Adipocyte (in vitro differentiated cells): ENCODE measurements around the gene RALB.

ENCODE experiments used
- DNase-seq: peaks from one replicate; pipeline ENCODE4 v3.0.0-alpha.2; 2015; ENCODE audit warnings: low read depth
- H3K27me3 ChIP-seq: replicated peaks from 2 replicates; pipeline ENCODE4 v1.7.0; 2013; ENCODE audit warnings: mild to moderate bottlenecking, low read length, moderate library complexity; ENCODE audit not compliant: control insufficient read depth, insufficient read depth
- H3K36me3 ChIP-seq: 2 replicates; pipeline ENCODE4 v1.7.0; 2013; ENCODE audit warnings: low read length, mild to moderate bottlenecking, moderate library complexity; ENCODE audit not compliant: control insufficient read depth, insufficient read depth, severe bottlenecking
- H3K4me1 ChIP-seq: 2 replicates; pipeline ENCODE4 v1.7.0; 2013; ENCODE audit warnings: mild to moderate bottlenecking, low read length, moderate library complexity; ENCODE audit not compliant: control insufficient read depth, insufficient read depth
- H3K4me3 ChIP-seq: 2 replicates; pipeline ENCODE4 v1.7.0; 2013; ENCODE audit warnings: mild to moderate bottlenecking, low read length, moderate library complexity
- H3K9ac ChIP-seq: 2 replicates; pipeline ENCODE4 v1.7.0; 2013; ENCODE audit warnings: mild to moderate bottlenecking, low read length, moderate library complexity
- H3K9me3 ChIP-seq: 2 replicates; pipeline ENCODE4 v1.7.0; 2013; ENCODE audit warnings: mild to moderate bottlenecking, low read length, moderate library complexity; ENCODE audit not compliant: control insufficient read depth

The RALB gene

GRCh38 chr2:120236791-120237190 is 15.9 kb upstream of the RALB start:
- Histone ChIP-seq H3K36me3 (no peaks in the 10 kb centered on the region), H3K4me1 (peaks cover 27% of the 10 kb centered on the region), H3K4me3 (no peak overlapping the region), H3K9ac (no peak overlapping the region), H3K9me3 (no peaks in the 10 kb centered on the region), H3K27me3 (no peaks in the 10 kb centered on the region)
- no peak for DNase-seq

- Histone ChIP-seq H3K9ac (no peak overlapping the region), H3K4me1 (peaks cover 23% of the 10 kb centered on the region), H3K9me3 (no peaks in the 10 kb centered on the region), H3K36me3 (no peaks in the 10 kb centered on the region), H3K27me3 (no peaks in the 10 kb centered on the region), H3K4me3 (no peak overlapping the region)
- peak; percentile 42 for DNase-seq
These were observed 15.2 kb upstream of the RALB start for GRCh38 chr2:120237491-120237902.

GRCh38 chr2:120238728-120239487 is 13.7 kb upstream of the RALB start:
- Histone ChIP-seq H3K9ac (no peak overlapping the region), H3K4me3 (no peak overlapping the region), H3K27me3 (no peaks in the 10 kb centered on the region), H3K9me3 (no peaks in the 10 kb centered on the region), H3K4me1 (peaks cover 21% of the 10 kb centered on the region), H3K36me3 (no peaks in the 10 kb centered on the region)
- DNase-seq = peak; percentile 58

- H3K9ac ChIP-seq = no peak overlapping the region
- H3K9me3 ChIP-seq = no peaks in the 10 kb centered on the region
- peaks cover 21% of the 10 kb centered on the region for H3K4me1 ChIP-seq
- no peak overlapping the region for H3K4me3 ChIP-seq
- H3K36me3 ChIP-seq = no peaks in the 10 kb centered on the region
- DNase-seq = peak; percentile 72
- no peaks in the 10 kb centered on the region for H3K27me3 ChIP-seq
These were observed 13.0 kb upstream of the RALB start for GRCh38 chr2:120239488-120240287.

GRCh38 chr2:120240901-120241429 is 11.7 kb upstream of the RALB start:
- no peak for DNase-seq
- peaks cover 21% of the 10 kb centered on the region for H3K4me1 ChIP-seq
- H3K4me3 ChIP-seq = no peak overlapping the region
- no peak overlapping the region for H3K9ac ChIP-seq
- no peaks in the 10 kb centered on the region for H3K27me3 ChIP-seq
- H3K36me3 ChIP-seq = no peaks in the 10 kb centered on the region
- no peaks in the 10 kb centered on the region for H3K9me3 ChIP-seq

- no peak for DNase-seq
- Histone ChIP-seq H3K9ac (no peak overlapping the region), H3K4me3 (no peak overlapping the region), H3K36me3 (no peaks in the 10 kb centered on the region), H3K27me3 (no peaks in the 10 kb centered on the region), H3K4me1 (peaks cover 21% of the 10 kb centered on the region), H3K9me3 (no peaks in the 10 kb centered on the region)
These were observed 11.0 kb upstream of the RALB start for GRCh38 chr2:120241684-120242083.

- DNase-seq = peak; percentile 34
- peaks cover 17% of the 10 kb centered on the region for H3K4me1 ChIP-seq
- H3K9ac ChIP-seq = no peak overlapping the region
- peaks cover 5% of the 10 kb centered on the region for H3K27me3 ChIP-seq
- H3K4me3 ChIP-seq = no peak overlapping the region
- H3K9me3 ChIP-seq = no peaks in the 10 kb centered on the region
- H3K36me3 ChIP-seq = no peaks in the 10 kb centered on the region
These were observed 9.4 kb upstream of the RALB start for GRCh38 chr2:120243211-120243610.

GRCh38 chr2:120243875-120244553 is 8.6 kb upstream of the RALB start:
- H3K27me3 ChIP-seq = peaks cover 5% of the 10 kb centered on the region
- H3K9me3 ChIP-seq = no peaks in the 10 kb centered on the region
- H3K36me3 ChIP-seq = no peaks in the 10 kb centered on the region
- peaks cover 10% of the 10 kb centered on the region for H3K4me1 ChIP-seq
- H3K9ac ChIP-seq = no peak overlapping the region
- no peak overlapping the region for H3K4me3 ChIP-seq
- no peak for DNase-seq

GRCh38 chr2:120244656-120245519 is 7.8 kb upstream of the RALB start:
- Histone ChIP-seq H3K36me3 (no peaks in the 10 kb centered on the region), H3K4me1 (peaks cover 1% of the 10 kb centered on the region), H3K27me3 (peaks cover 5% of the 10 kb centered on the region), H3K4me3 (no peak overlapping the region), H3K9me3 (no peaks in the 10 kb centered on the region), H3K9ac (no peak overlapping the region)
- no peak for DNase-seq

- no peaks in the 10 kb centered on the region for H3K9me3 ChIP-seq
- no peak overlapping the region for H3K9ac ChIP-seq
- H3K4me1 ChIP-seq = no peaks in the 10 kb centered on the region
- no peaks in the 10 kb centered on the region for H3K36me3 ChIP-seq
- peak; percentile 59 for DNase-seq
- no peak overlapping the region for H3K4me3 ChIP-seq
- peaks cover 5% of the 10 kb centered on the region for H3K27me3 ChIP-seq
These were observed 6.9 kb upstream of the RALB start for GRCh38 chr2:120245520-120246332.
